Measurements from ENCODE around the gene TOX3.

DNA sequence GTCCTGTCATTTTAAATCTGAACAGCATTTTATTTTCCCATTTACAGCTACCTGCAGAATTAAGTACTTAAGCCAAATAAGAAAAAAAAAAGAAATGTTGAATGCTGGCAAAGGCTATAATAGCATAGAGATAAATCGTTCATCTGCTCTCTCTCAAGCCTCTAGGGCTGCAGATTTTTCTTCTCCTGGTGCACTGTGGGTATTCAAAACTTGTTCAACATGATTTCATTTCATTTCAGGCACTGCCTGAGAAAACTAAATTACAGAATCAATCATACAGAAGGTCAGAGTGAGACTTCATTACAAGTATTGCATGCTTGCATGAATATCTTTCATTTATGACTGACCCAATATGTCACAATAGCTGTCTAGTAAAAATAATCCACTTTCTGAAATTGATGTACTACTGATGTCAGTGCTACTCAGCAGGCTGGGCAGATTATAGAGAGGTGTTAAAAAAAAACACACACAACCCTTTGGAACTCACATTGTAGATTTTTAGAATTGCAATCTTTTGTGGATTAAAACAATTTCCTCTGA, 86.2 kb downstream of the TOX3 start:
- TF ChIP-seq, protein P1, sequence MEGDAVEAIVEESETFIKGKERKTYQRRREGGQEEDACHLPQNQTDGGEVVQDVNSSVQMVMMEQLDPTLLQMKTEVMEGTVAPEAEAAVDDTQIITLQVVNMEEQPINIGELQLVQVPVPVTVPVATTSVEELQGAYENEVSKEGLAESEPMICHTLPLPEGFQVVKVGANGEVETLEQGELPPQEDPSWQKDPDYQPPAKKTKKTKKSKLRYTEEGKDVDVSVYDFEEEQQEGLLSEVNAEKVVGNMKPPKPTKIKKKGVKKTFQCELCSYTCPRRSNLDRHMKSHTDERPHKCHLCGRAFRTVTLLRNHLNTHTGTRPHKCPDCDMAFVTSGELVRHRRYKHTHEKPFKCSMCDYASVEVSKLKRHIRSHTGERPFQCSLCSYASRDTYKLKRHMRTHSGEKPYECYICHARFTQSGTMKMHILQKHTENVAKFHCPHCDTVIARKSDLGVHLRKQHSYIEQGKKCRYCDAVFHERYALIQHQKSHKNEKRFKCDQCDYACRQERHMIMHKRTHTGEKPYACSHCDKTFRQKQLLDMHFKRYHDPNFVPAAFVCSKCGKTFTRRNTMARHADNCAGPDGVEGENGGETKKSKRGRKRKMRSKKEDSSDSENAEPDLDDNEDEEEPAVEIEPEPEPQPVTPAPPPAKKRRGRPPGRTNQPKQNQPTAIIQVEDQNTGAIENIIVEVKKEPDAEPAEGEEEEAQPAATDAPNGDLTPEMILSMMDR (IDR thresholded peaks at IDR 0.05; ENCODE audit: extremely low read depth in 1 of 2, insufficient read depth in 1 of 2, low read depth in 1 of 2, low read length in 2 of 2) = no peak
- TF ChIP-seq MAX (IDR thresholded peaks at IDR 0.05; ENCODE audit: insufficient read depth, insufficient read length) (no peak), EZH2 (IDR thresholded peaks at IDR 0.05; ENCODE audit: borderline replicate concordance, low read depth, low read length, severe bottlenecking) (no peak)
